Endothelial cell of umbilical vein (primary cell): Measurements from ENCODE around the gene DEPDC5. TPM values are rescaled to one million over a fixed set of nuclear protein-coding genes. Genes with fewer than 3 reads are reported as not detected.

ENCODE experiments used
- BruUV-seq: library from RNA; stranded (reverse); fragments of 400-500 nt; replicated peaks from 2 replicates; lab custom pipeline; 2021; lab: Mats Ljungman, UMichigan
- CTCF ChIA-PET: fragments of 300-600, 350-600 bp; sonication (Branson Sonifier 250); formaldehyde crosslinking; loops from one replicate; lab custom pipeline; 2021; ENCODE audit warnings: antibody characterized with exemption, inconsistent platforms; lab: Charles Lee
- POLR2A ChIA-PET: fragments of 300-600, 350-600 bp; sonication (Branson Sonifier 250); formaldehyde crosslinking; loops from one replicate; lab custom pipeline; 2021; ENCODE audit warnings: antibody characterized with exemption, inconsistent platforms; lab: Charles Lee
- DNase-seq: peaks from one replicate; pipeline ENCODE4 v3.0.0-alpha.2; 2011; ENCODE audit warnings: low read depth, low spot score
- FAIRE-seq: peaks from 2 replicates; lab custom pipeline; 2011; peaks lifted over from hg19 to GRCh38; lab: Jason Lieb, UNC
- H2AFZ ChIP-seq: 2 replicates; pipeline ENCODE4 v1.6.0; 2012; ENCODE audit warnings: low read depth, low read length, control low read depth, inconsistent platforms
- H3K27ac ChIP-seq: 2 replicates; pipeline ENCODE4 v1.5.1; 2011; ENCODE audit warnings: low read depth, mild to moderate bottlenecking, control low read depth, low read length, moderate library complexity; ENCODE audit not compliant: insufficient read depth
- H3K27me3 ChIP-seq, 2 experiments: 2 replicates each; pipeline versions ENCODE4 v1.6.0 to v1.6.1; 2011; ENCODE audit warnings: low read length in 2 of 2, mixed read lengths in 1 of 2; ENCODE audit not compliant: control insufficient read depth in 2 of 2, insufficient read depth in 2 of 2
- H3K36me3 ChIP-seq, 2 experiments: 2 replicates in 1 of 2; 3 replicates in 1 of 2; pipeline ENCODE4 v1.5.1; 2011; ENCODE audit warnings: low read length in 2 of 2, mild to moderate bottlenecking in 1 of 2, moderate library complexity in 1 of 2; ENCODE audit not compliant: control insufficient read depth in 2 of 2, insufficient read depth in 2 of 2; ENCODE audit errors: extremely low read depth in 1 of 2
- H3K4me1 ChIP-seq: 3 replicates; pipeline ENCODE4 v1.5.1; 2011; ENCODE audit warnings: mild to moderate bottlenecking, low read length; ENCODE audit not compliant: control insufficient read depth, insufficient read depth; ENCODE audit errors: extremely low read depth
- H3K4me2 ChIP-seq: 2 replicates; pipeline ENCODE4 v1.6.1; 2011; ENCODE audit warnings: low read length, control low read depth, mixed read lengths; ENCODE audit not compliant: insufficient read depth
- H3K4me3 ChIP-seq, 3 experiments: fragments of 200-600 bp in 1 of 3; sonication (generic), shearing (Covaris generic) in 1 of 3; replicated peaks in 1 of 3; 2 replicates each; pipeline ENCODE4 v1.5.1; 2011 to 2016; ENCODE audit warnings: control low read depth in 3 of 3, low read length in 3 of 3, mild to moderate bottlenecking in 2 of 3, inconsistent platforms in 1 of 3, low read depth in 1 of 3, moderate library complexity in 1 of 3; ENCODE audit not compliant: insufficient read depth in 1 of 3
- H3K79me2 ChIP-seq: 2 replicates; pipeline ENCODE4 v1.6.0; 2012; ENCODE audit warnings: low read length, inconsistent platforms; ENCODE audit not compliant: control insufficient read depth, insufficient read depth
- H3K9ac ChIP-seq: replicated peaks from 2 replicates; pipeline ENCODE3; 2011; ENCODE audit warnings: low read length, control low read depth; ENCODE audit not compliant: insufficient read depth; ENCODE audit errors: extremely low read depth
- H3K9me1 ChIP-seq: replicated peaks from 3 replicates; pipeline ENCODE4 v1.6.0; 2011; ENCODE audit warnings: mild to moderate bottlenecking, low read length; ENCODE audit not compliant: control insufficient read depth, insufficient read depth; ENCODE audit errors: extremely low read depth
- H3K9me3 ChIP-seq: replicated peaks from 2 replicates; pipeline ENCODE4 v1.5.1; 2012; ENCODE audit warnings: low read length, inconsistent platforms; ENCODE audit not compliant: control insufficient read depth, insufficient read depth
- H4K20me1 ChIP-seq: replicated peaks from 2 replicates; pipeline ENCODE3; 2011; ENCODE audit warnings: mild to moderate bottlenecking, low read length; ENCODE audit not compliant: control insufficient read depth, insufficient read depth; ENCODE audit errors: extremely low read depth
- EZH2 ChIP-seq: IDR thresholded peaks from 2 replicates; pipeline ENCODE4 v1.6.1; 2012; ENCODE audit warnings: borderline replicate concordance, low read depth, mild to moderate bottlenecking, moderate library complexity, low read length, inconsistent platforms; ENCODE audit not compliant: severe bottlenecking
- FOS ChIP-seq: IDR thresholded peaks from 2 replicates; pipeline ENCODE4 v1.6.1; 2011; ENCODE audit warnings: mild to moderate bottlenecking, low read length, moderate library complexity, borderline replicate concordance; ENCODE audit not compliant: insufficient read depth
- GATA2 ChIP-seq: IDR thresholded peaks from 2 replicates; pipeline ENCODE4 v1.7.0; 2011; ENCODE audit warnings: low read depth, mild to moderate bottlenecking, moderate library complexity, mixed read lengths, low read length; ENCODE audit not compliant: insufficient read length, insufficient read depth
- JUN ChIP-seq: IDR thresholded peaks from 2 replicates; pipeline ENCODE4 v1.6.1; 2011; ENCODE audit warnings: borderline replicate concordance, low read depth; ENCODE audit not compliant: insufficient read length, insufficient read depth
- MYC ChIP-seq: IDR thresholded peaks from one replicate; pipeline ENCODE4 v1.6.1; 2011; ENCODE audit warnings: mild to moderate bottlenecking, low read depth, low read length
- POLR2A ChIP-seq: IDR thresholded peaks from 2 replicates; pipeline ENCODE4 v1.6.1; 2012; ENCODE audit warnings: low read depth, mild to moderate bottlenecking, control low read depth, low read length
- POLR2AphosphoS5 ChIP-seq: IDR thresholded peaks from 2 replicates; pipeline ENCODE4 v1.6.1; 2012; ENCODE audit warnings: low read depth, mild to moderate bottlenecking, control low read depth, low read length, moderate library complexity; ENCODE audit not compliant: insufficient read depth
- dilution Hi-C: fragments of 300-500 bp; cut with MboI; formaldehyde crosslinking; loops from one replicate; pipeline ENCODE4 v1.15.0; 2019; ENCODE audit warnings: low sequenced_read_pairs; ENCODE audit not compliant: extremely low pct_ligation_motif_present
- intact Hi-C: fragments of 100-400 bp; cut with micrococcal nuclease; formaldehyde crosslinking; loops from one replicate; pipeline ENCODE4 v1.10.0; 2022
- polyA plus RNA-seq, 4 experiments: library from polyadenylated mRNA; depleted of rRNA in 3 of 4; stranded (reverse) in 3 of 4; unstranded in 1 of 4; fragments of >200 nt; gene quantifications; 2 replicates each; pipeline versions ENCODE4 v1.2.1 to v1.2.3, GENCODE V29; 2011 to 2012; ENCODE audit warnings: missing spikeins in 1 of 4
- total RNA-seq: library from RNA; stranded (reverse); gene quantifications from 2 replicates; pipeline ENCODE4 v1.2.3, GENCODE V29; 2021
- TF ChIP-seq, protein P1 (sequence below), 2 donors: IDR thresholded peaks; 1 replicate in 1 of 2; 2 replicates in 1 of 2; pipeline ENCODE4 v1.5.1; 2011; ENCODE audit warnings: low read length in 2 of 2, mild to moderate bottlenecking in 2 of 2, moderate library complexity in 2 of 2, control low read depth in 1 of 2, inconsistent platforms in 1 of 2, low read depth in 1 of 2; ENCODE audit not compliant: insufficient read depth in 1 of 2; ENCODE audit errors: extremely low read depth in 1 of 2
- TF ChIP-seq, protein P2 (sequence below): IDR thresholded peaks from 2 replicates; pipeline ENCODE4 v1.6.1; 2011; ENCODE audit not compliant: insufficient read depth, insufficient read length

The DEPDC5 gene
- total and polyA plus RNA-seq, 2 donors (not counting 3 experiments of a cell fraction or from before 2014, with no cell fraction given): 13.1 to 36.6 TPM

DNA sequence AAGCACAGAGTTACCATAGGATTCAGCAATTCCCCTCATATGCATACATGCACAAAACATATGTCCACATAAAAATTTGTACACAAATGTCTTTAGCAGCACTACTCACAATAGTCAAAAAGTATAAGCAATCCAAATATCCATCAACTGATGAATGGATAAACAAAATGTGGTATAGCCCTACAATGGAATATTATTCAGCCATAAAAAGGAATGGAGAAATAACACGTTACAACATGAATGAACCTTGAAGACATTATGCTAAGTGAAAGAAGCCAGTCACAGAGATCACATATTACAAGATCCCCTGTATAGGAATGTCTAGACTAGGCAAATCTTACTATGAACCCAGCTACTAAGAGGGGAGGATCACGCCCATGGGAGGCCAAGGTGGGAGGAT is 11.1 kb upstream of the DEPDC5 start:
- H4K20me1 ChIP-seq: no peaks in the 10 kb centered on the region

GRCh38 chr22:31743871-31744270 is 9.9 kb upstream of the DEPDC5 start:
- no peak overlapping the region for H3K4me3 ChIP-seq
- no TSS peak for BruUV-seq
- FAIRE-seq: no peak
- no peak overlapping the region for H3K4me2 ChIP-seq
- no peak for DNase-seq
- intact Hi-C loops (no loop called here), dilution Hi-C loops (no loop called here)
- peaks cover 12% of the 10 kb centered on the region for H3K4me1 ChIP-seq
- peaks cover 76% of the 10 kb centered on the region for H3K79me2 ChIP-seq
- ChIA-PET CTCF (interaction anchor here (2.0 kb wide), 1 partner anchor 78 kb away, joined by 5 read pairs; no protein-coding TSS in a partner anchor), POLR2A (interaction anchor here (0.7 kb wide), 1 partner anchor 179 kb away, joined by 3 read pairs; no protein-coding TSS in a partner anchor)
- no peaks in the 10 kb centered on the region for H4K20me1 ChIP-seq
- TF ChIP-seq EZH2: no peak
- TF ChIP-seq GATA2: no peak
- TF ChIP-seq JUN: no peak
- TF ChIP-seq MYC: no peak
- no peak for TF ChIP-seq POLR2A
- no peak for TF ChIP-seq POLR2AphosphoS5
- no peak for TF ChIP-seq FOS
- TF ChIP-seq, protein P1, sequence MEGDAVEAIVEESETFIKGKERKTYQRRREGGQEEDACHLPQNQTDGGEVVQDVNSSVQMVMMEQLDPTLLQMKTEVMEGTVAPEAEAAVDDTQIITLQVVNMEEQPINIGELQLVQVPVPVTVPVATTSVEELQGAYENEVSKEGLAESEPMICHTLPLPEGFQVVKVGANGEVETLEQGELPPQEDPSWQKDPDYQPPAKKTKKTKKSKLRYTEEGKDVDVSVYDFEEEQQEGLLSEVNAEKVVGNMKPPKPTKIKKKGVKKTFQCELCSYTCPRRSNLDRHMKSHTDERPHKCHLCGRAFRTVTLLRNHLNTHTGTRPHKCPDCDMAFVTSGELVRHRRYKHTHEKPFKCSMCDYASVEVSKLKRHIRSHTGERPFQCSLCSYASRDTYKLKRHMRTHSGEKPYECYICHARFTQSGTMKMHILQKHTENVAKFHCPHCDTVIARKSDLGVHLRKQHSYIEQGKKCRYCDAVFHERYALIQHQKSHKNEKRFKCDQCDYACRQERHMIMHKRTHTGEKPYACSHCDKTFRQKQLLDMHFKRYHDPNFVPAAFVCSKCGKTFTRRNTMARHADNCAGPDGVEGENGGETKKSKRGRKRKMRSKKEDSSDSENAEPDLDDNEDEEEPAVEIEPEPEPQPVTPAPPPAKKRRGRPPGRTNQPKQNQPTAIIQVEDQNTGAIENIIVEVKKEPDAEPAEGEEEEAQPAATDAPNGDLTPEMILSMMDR (IDR thresholded peaks at IDR 0.05; ENCODE audit: extremely low read depth in 1 of 2, insufficient read depth in 1 of 2, low read depth in 1 of 2, low read length in 2 of 2): no peak
- TF ChIP-seq, protein P2, sequence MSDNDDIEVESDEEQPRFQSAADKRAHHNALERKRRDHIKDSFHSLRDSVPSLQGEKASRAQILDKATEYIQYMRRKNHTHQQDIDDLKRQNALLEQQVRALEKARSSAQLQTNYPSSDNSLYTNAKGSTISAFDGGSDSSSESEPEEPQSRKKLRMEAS: no peak
- no peaks in the 10 kb centered on the region for H3K9me3 ChIP-seq
- H3K9ac ChIP-seq: no peak overlapping the region
- H3K36me3 ChIP-seq: peaks cover 0 to 5% of the 10 kb centered on the region in 2 experiments
- H3K9me1 ChIP-seq: no peaks in the 10 kb centered on the region
- H3K27ac ChIP-seq: no peak overlapping the region
- no peaks in the 10 kb centered on the region for H3K27me3 ChIP-seq
- no peak overlapping the region for H2AFZ ChIP-seq

More for the DNA sequence above, 11.1 kb upstream of the DEPDC5 start:
- Histone ChIP-seq H3K9me1 (no peaks in the 10 kb centered on the region), H3K36me3 (peaks cover 5 to 9% of the 10 kb centered on the region in 2 experiments), H3K9ac (no peak overlapping the region), H3K4me2 (no peak overlapping the region), H3K79me2 (peaks cover 75% of the 10 kb centered on the region), H3K27me3 (no peaks in the 10 kb centered on the region), H3K27ac (no peak overlapping the region), H3K9me3 (no peaks in the 10 kb centered on the region), H2AFZ (no peak overlapping the region), H3K4me1 (no peaks in the 10 kb centered on the region), H3K4me3 (no peak overlapping the region)
- CTCF ChIA-PET: no interaction called here
- no peak for FAIRE-seq
- no peak for TF ChIP-seq MYC
- TF ChIP-seq POLR2AphosphoS5: no peak
- TF ChIP-seq, protein P1 (IDR thresholded peaks at IDR 0.05; ENCODE audit: extremely low read depth in 1 of 2, insufficient read depth in 1 of 2, low read depth in 1 of 2, low read length in 2 of 2): no peak
- TF ChIP-seq EZH2: no peak
- no peak for TF ChIP-seq POLR2A
- no TSS peak for BruUV-seq
- POLR2A ChIA-PET: no interaction called here
- intact Hi-C loops: no loop called here
- dilution Hi-C loops: no loop called here
- no peak for DNase-seq
